ENCODE data around the gene CHST12.

Gene CHST12

DNA sequence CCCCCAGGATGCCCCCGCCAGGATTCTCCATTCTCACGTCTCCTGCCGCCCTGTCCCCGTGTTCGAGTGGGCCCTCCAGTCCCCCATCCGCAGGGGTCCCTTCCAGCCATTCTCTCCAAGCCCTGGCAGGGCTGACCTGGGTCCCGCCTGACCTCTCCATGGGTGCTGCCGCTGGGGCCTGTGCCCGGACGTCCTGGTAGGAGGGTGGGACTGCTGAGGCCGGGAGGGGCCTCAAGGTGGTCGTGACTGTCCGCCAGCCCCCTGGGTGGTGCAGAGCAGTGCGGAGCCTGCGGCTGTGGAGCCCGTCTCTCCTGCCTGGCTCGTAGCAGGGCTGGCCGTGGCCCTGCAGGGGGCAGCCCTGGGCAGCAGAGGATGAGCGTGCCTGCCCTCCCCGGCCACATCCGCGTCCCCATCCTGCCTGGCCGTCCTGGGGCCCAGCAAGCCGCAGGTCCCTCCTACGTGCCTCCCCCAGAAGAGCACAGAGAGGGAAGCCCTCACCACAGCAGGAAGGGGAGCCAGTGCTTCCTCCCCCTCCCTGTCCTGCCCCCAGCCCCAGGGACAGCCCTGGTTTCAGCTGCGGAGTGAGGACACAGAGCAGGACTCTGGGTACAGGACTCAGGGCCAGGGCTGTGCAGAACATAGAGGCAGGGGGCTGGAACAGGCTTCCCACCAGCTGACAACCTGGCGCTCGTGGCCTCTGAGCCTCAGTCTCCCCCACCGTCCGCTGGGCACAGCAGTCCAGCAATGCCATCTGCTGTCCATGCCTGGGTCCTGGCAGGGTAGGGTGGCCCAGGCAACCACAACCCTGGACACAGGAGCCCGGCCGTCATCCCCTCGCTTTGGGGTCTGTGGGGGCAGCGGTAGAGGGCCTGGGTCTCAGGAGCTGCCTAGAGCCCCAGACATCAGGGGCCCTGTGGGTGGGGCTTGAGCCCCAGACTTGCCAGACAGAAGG lies 74.3 kb downstream of the CHST12 start:
- peak; percentile 24 to 27 for DNase-seq (ENCODE audit: low read depth in 1 of 2, low spot score in 1 of 2)

DNA sequence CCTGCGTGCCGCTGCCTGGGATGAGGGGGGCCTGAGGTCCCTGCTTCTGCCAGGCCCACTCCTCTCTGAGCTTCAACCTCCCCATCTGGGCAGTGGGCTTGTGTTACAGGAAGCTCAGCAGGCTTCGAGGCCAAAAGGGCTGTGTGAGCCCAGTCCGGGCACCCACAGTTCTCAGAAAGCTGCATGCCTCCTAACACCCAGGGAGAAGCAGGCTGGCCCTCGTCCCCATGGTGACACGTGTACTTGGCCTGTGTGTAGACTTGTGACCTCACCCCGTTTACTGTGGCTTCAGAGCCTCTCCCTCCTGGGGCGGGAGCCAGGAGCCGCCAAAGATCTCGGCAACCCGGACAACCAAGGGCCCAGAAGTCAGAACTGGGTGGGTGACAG lies 75.0 kb downstream of the CHST12 start:
- DNase-seq (ENCODE audit: low read depth in 1 of 2, low spot score in 1 of 2) = no peak

DNA sequence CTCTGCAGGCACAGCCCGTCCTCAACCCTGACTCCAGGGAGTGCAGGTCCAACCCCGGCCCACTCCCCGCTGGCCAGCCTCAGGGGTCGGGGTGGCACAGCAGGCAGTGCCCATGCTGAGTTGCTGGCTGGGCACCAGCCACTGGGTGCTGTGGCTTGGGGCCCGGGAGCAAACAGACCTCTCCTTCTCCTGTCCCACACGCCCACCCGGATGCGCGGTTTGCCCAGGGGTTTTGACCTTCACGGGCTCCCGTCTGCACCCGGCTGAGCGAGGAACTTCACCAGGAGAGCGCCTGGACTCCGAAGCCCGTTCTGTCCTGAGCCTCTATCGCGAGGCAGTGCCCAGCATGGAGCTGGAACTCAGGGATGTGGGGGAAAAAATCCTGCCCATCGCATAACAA lies 75.4 kb downstream of the CHST12 start:
- no peak for DNase-seq (ENCODE audit: low read depth in 1 of 2, low spot score in 1 of 2)

DNA sequence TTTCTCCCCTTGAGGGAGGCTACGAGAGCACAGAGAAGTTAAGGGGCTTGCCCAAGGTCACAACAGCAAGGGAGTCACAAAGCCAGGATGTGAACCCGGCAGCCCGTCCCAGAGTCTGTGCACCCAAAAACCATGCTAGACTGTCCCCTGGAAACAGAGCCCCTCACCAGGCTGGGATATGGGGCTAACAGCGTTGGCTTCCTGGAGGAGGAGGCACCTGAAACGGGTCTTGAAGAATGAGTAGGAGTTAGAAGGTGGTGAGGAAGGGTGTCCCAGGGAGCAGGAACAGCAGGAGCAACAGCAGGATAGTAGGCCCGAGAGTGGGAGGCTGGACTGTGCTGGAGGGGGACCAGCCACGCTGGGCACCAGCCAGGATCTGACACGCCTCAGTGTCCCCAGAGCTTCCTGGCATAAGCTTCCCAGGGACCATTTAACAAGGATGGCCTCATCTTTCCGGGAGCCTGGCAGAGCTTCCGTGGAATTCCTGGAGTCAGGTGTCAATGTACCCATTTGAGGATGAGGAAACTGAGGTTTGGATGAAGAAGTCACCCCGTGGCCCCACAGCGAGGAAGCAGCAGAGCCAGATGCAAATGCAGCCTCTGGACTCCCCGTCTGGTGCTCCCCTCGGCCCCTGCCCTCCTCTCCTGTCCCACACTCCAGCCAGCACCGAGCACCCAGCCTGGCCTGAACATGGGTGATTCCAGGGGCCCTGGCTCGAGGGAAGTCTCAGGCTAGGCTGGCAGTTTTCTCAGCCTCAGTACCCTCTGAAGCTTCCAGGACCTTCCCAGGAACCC lies 76.1 kb downstream of the CHST12 start:
- no peak for DNase-seq (ENCODE audit: low read depth in 1 of 2, low spot score in 1 of 2)

DNA sequence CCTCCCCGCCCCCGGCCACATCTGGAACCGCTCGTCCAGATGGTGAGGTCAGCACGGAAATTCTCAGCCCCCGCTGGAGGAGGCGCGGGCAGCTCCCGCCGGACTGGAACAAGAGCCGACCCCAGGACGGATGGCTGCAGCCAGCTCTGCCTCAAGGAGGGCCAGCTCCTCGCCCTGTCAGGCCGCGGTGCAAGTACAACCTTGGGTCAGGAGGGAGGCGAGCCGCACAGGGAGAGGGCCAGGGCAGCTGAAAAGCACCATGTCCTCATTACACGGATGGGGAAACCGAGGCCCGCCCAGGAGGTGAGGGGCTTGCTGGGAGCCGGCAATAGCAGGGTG lies 76.6 kb downstream of the CHST12 start:
- DNase-seq (ENCODE audit: low read depth in 1 of 2, low spot score in 1 of 2) = no peak

DNA sequence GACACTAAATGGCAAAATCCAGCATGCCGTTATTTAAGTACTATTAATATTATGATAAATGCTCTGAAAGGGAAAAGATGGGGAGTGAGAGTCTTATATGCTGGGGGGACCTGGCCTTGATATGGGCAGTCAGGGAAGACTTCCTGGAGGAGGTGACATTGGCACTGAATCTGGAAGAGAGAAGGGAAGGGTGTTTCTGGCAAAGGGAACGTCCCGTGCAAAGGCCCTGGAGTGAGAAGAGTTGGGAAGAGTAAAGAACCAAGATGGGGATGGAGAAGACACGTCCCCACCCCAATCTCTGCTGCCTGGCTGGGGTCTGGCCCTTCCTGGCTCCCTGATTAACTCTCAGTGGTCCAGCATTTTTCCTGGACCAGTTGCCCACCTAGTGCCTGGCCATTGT lies 77.8 kb downstream of the CHST12 start:
- no peak for DNase-seq (ENCODE audit: low read depth in 1 of 2, low spot score in 1 of 2)

DNA sequence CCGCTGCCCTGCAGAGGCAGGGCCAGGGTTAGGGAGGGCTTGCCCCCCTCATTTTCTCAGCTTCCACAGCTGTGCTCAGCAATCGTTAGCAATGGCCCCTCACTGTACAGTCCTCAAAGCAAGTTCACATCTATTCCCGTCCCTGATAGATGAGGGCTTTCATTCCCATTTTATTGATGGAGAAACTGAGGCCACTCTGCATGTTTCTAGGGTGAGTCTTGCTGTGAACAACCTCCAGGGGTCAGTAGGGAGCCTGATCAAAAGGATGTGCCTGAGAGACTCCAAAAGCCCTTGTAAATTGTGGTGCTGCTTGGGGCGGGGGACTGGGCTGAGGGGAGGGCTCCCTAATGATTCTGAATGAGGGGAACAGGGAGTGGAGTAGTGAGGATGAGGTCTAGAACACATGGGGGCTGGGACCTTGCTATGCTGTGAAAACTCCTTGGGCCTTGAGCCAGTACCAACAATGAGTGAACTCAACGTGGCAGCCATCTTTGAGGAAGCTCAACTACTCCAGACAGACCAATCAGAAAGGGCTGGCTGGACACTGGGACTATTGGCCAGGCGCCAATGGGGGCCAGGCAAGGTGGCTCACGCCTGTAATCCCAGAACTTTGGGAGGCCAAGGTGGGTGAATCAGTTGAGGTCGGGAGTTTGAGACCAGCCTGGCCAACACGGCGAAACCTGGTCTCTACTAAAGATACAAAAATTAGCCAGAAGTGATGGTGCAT lies 79.5 kb downstream of the CHST12 start:
- no peak for DNase-seq (ENCODE audit: low read depth in 1 of 2, low spot score in 1 of 2)

DNA sequence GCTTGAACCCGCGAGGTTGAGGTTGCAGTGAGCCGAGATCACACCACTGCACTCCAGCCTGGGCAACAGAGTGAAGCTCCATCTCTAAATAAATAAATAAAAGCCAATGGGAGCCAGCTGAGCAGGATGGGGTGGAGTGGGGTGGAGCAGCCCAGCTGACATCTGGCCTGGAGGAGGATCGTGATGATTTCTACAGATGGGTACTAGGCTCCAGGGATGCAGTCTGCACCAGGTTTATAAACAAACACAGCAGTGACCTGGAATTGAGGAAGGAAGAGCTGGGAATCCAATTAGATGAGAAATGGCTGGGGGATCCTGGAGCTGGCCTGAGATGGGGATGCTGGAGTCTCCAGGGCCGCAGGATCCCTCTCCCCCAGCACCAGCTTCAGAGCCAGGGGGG lies 80.1 kb downstream of the CHST12 start:
- DNase-seq (ENCODE audit: low read depth in 1 of 2, low spot score in 1 of 2) = no peak

DNA sequence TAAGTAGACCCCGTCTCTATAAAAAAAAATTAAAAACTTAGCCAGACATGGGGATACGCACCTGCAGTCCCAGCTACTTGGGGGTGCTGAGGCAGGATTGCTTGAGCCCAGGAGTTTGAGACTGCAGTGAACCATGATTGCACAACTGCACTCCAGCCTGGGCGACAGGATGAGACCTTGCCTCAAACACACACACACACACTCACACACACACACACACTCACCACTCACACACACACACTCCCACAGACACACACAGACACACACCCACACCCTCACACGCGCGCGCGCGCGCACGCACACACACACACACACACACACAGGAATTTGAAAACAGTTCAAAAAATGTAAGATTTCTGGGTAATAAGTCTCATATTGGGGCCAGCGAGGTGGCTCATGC lies 81.5 kb downstream of the CHST12 start:
- no peak for DNase-seq (ENCODE audit: low read depth in 1 of 2, low spot score in 1 of 2)

DNA sequence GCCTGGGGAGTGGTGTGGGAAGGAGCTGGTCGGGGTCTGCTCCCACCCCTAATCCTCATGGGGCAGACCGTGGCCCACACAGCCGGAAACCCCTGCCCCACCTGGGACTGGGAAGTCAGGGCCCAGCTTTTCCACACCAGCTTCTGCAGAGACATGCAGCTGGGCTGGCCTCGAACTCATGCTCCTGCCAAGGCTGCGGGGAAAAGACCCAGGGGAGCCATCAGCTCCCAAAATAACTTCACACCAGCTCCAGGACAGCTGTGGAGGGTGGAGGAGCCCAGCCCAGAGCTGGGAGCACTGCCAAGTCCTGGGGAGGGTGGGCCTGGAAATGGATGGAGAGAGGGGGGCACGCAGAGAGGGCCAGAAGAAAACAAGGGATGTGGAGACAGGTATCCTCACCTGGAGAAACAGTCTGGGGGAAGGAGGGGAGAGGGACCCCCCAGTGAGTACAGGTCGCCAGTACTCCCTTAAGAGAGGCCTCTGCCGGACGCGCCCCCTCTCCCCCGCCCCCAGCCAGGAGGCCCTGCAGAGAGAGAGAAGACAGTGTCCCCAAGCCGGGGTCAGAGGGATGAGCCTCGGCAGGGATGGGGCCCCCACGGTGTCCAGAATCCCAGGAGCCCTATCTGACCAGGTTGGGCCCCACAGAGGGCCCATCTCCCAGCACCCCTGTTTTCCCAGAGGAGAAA lies 84.3 kb downstream of the CHST12 start:
- no peak for DNase-seq (ENCODE audit: low read depth in 1 of 2, low spot score in 1 of 2)

DNA sequence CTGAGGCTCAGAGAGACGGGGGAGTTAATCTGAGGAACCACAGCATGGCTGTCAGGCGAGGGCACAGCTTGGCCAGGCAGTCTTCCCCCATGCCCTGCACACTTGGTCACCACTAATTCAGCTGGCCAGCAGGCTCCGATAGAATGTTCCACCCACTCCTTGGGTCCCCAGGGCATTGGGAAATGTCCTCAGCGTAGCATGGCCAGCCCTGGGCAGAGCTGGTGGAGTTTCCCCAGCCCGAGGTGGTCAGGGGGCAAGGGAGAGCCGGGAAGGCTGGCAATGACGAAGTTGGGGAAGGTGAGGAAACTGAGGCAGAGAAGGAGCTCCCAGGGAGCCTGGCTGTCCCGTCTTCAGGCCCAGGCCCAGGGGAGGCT lies 84.8 kb downstream of the CHST12 start:
- no peak for DNase-seq (ENCODE audit: low read depth in 1 of 2, low spot score in 1 of 2)

DNA sequence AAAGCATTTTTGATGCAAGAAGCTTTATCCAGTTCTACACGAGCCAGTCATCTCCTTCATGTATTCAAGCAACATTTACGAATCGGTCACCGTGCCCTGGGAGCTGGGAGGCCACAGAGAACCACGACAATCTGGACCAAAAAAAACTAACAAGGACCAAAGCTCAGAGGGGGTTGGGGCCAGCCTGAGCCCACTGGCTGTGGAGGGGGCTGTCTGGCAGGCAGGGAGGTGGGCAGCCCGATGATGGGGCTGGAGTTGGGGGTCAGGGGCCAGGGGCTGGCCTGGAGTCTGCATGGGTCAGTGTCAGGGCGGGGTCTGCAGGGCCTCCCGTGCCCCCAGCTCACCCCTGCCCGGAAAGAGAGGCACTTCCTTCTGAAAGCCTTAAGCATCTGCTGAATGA lies 85.3 kb downstream of the CHST12 start:
- DNase-seq (ENCODE audit: low read depth in 1 of 2, low spot score in 1 of 2) = no peak

DNA sequence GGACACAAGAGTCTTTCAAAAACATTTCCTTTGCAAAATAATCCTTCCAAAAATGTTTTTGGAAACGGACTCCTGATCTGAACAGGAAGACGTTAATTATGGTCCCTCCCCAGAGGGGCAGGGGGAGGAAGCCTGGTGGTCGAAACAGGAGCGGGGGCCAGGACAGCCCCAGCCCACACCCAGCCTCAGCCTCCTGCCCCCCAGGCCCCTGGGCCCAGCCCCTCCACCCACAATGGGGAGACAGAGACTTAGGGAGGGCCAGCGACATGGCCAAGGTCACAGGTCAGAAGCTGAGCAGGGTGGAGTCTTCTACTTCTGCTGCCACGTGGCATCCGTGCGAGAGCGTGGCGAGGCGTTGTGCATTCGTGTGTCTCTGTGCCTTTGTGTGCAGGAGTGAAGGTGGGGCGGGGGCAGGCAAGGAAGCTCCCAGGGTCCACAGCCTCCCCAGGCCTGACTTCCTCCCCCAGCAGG lies 86.8 kb downstream of the CHST12 start:
- no peak for DNase-seq (ENCODE audit: low read depth in 1 of 2, low spot score in 1 of 2)

DNA sequence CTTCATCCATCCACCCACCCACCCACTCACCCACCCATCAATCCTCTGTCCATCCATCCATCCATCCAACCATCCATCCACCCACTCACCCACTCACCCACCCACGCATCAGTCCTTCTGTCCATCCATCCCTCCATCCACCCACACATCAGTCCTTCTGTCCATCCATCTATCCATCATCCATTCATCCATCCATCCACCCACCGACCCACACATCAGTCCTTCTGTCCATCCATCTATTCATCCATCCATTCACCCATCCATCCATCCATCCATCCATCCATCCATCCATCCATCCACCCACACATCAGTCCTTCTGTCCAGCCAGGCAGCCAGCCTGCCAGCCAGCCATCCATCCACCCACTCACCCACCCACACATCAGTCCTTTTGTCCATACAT lies 88.6 kb downstream of the CHST12 start:
- DNase-seq (ENCODE audit: low read depth in 1 of 2, low spot score in 1 of 2) = no peak

DNA sequence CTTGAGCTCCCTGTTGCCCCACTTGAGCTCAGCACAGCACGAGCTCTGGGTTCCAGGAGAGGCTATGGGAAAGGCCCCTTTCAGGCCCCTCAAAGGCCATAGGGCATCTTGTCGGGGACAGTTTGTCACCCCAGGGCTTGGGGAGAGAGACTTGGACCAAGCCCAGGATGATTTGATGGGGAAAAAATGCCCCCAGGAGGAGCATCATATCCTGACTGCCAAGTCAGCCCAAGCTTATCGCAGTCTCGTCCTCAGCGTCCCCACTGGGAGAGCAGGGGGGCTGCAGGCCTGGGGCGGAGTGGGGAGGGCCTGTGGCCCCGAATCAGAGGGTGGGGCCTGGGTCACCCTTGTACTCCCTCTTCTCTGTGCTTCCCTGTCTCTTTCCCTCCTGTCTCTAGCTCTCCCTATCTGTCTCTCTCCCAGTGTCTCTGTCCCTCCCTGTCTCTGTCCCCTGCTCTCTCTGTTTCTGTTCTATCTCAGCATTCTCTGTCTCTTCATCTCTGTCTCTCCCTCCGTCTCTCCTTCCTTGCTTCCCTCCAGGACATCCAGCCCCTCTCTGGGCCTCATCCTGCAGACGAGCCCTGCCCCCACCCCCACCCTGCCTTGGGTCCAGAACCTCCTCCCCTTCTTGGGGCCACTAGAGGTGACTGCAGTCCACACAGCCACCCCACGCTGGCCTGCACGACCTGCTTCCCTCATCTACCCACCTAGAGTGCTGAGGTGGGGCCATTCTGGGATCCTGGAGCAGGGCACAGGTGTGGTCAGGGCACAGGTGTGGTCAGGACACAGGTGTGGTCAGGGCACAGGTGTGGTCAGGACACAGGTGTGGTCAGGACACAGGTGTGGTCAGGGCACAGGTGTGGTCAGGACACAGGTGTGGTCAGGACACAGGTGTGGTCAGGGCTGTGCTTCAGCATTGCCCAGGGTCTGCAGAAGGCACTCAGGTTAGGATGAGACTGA lies 90.1 kb downstream of the CHST12 start:
- DNase-seq (ENCODE audit: low read depth in 1 of 2, low spot score in 1 of 2) = no peak

DNA sequence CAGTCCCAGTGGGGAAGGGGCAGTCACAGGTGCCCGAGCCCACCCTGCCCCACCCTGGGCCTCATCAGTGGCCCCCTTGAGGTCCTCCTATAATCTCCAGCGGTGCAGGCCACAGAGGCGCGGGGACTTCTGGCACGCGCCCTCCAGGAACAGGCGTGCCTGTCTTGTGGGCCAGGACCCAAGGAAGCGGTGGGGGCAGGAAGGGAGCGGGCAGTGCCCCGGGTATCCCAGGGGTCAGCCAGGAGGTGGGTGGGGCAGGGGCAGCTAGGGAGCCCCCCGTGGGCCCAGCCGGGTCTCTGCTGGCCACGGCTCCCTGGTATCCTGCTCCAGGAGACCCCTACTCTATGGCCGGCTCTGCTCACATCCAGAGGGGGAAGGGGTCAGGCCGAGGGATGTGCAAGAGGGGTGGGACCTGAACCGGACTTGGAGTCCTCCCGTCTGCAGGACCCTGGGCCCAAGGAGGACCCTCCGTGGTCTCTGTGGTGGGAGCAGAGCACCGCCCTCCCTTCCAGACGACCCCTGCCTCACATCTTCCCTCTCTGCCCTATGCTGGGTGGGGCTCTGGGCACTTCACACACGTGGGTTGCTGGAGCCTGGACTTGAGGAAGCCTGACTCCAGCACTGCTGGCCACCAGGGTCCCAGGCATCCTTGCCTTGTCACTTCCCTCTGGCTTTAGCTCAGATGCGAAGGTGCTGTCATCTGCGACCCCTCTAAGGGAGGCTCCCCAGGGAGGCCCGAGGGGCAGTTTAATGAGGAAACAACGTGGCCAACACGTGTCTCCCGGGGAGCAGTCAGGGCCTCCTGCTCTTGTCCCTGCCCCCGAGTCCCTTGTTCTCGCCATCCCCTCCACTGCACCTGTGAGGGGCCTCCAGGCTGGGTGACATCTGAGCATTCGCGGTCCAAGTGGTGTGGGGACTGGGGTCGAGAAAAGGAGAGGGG lies 91.0 kb downstream of the CHST12 start:
- DNase-seq (ENCODE audit: low read depth in 1 of 2, low spot score in 1 of 2) = no peak

DNA sequence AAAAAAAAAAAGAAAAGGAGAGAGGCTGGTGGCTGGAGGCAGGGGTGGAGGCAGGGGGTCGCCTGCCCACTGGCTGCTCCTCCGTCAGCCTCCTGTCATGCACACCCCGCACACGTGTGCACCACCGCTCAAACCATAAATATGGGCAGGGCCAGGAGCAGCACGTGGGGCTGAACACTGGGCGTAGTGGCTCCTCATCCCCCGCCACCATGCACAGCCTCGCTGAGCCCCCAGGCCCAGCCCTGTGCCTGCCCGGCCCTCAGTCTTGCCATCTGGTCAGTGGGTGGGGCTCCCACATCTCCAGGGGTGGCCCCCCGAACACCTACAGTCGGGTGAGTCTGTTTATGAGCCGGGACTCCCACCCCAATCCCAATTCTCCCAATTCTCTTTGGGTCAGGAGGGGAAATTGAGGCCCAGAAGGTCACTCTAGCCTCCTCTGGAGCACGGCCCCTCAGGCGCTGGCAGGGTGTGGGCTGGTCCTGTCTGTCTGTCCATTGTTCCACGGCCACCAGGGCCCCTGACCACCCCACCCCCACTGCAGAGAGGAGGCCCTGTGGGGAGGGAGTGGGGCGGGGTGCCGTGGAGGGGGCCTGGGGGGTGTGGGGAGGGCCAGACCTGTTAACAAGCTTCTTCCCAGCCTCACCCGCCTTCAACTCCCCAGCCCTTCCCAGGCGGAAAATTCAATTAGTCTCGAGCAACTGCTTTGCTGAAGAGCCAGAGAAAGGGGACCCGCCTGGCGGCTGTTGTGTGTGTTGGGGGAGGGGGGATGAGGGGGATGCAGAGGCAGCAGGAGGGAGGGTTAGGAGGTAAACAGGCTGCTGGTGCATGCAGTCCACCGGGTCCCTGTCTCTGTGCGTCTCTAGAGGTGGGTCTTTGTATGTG lies 92.2 kb downstream of the CHST12 start:
- DNase-seq (ENCODE audit: low read depth in 1 of 2, low spot score in 1 of 2) = no peak

DNA sequence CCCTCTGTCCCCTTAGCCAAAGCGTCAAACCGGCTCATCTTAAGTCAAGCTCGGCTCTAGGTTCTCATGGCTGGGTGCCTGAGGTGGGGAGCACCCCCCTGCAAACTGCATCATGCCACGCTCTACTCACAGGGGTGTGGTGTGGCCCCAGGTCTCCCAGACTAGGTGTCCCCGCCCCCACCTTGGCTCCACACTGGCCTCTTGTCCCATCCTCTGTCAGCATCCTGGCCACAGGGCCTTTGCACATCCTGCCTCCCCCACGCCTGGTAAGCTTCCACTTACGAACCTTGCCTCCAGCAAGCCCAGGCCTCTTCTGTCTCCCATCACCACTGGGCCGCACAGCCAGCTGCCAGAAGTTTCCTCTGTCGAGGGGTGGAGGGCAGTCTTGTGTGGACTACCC lies 93.0 kb downstream of the CHST12 start:
- DNase-seq (ENCODE audit: low read depth in 1 of 2, low spot score in 1 of 2) = no peak

Data from activated T-helper 1 cell treated with anti-CD3 and anti-CD28 coated beads, Interleukin-2, amount 50 U/mL, for 16 hours (primary cell).